ENCODE results near the gene JUN. TPM values are rescaled to one million over a fixed set of nuclear protein-coding genes. Genes with fewer than 3 reads are reported as not detected.

Gene JUN
- polyA plus RNA-seq, 1 experiment: 23.4 TPM

DNA sequence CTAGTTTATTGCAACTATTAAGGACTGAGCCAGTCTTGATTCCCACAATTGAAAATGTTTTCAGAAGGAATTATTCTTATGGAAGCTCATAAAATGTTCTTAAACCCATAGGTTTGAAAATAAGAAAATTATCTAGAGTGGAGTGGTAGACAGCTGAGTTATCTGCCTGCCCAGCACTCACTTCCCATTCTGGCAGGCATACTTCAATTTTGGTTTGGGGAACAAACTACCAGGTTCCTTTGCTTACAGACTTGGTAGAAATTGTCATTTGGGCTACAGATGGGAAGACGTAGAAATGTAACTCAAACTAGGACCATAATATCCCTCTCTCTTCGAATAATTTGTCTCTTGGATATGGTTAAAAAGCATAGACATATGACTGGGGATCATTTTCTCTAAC lies 18.4 kb downstream of the JUN start:
- ChIA-PET POLR2A (no interaction called here), CTCF (interaction anchor here (1.1 kb wide), 1 partner anchor 10 kb away, joined by 3 read pairs; no protein-coding TSS in a partner anchor)
- DNase-seq (ENCODE audit: low read depth): no peak
- H3K36me3 ChIP-seq (ENCODE audit: control insufficient read depth, insufficient read depth, low read length): no peaks in the 10 kb centered on the region
- H3K27me3 ChIP-seq (ENCODE audit: control insufficient read depth, insufficient read depth, low read length): no peaks in the 10 kb centered on the region
- TF ChIP-seq CTCF (IDR thresholded peaks at IDR 0.05; ENCODE audit: insufficient read depth, low read depth, low read length): no peak
- no peak overlapping the region for H3K4me3 ChIP-seq (ENCODE audit: low read depth, low read length)

DNA sequence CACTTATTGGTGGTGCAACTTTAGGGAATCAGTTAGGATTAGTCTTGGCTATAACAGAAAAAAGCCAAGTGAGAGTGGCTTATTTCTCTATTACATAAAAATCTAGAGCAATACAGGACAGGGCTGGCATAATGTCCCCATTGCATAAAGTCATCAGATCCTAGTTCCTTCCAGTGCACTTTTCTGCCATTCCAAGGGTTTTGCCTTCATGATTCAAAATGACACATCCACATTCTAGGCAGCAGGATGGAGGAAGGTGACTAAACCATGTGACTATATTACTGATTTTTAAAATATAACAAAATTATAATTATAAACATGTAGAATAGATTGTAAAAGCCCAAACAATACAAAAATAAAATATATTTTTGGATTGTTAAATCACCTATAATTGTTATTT lies 18.8 kb downstream of the JUN start:
- Histone ChIP-seq H3K36me3 (ENCODE audit: control insufficient read depth, insufficient read depth, low read length) (no peaks in the 10 kb centered on the region), H3K4me3 (ENCODE audit: low read depth, low read length) (no peak overlapping the region), H3K27me3 (ENCODE audit: control insufficient read depth, insufficient read depth, low read length) (no peaks in the 10 kb centered on the region)
- no peak for DNase-seq (ENCODE audit: low read depth)
- no peak for TF ChIP-seq CTCF (IDR thresholded peaks at IDR 0.05; ENCODE audit: insufficient read depth, low read depth, low read length)
- ChIA-PET POLR2A (interaction anchor here (0.9 kb wide), 1 partner anchor 19 kb away, joined by 3 read pairs; the partner anchor contains the start of gene JUN), CTCF (interaction anchor here (1.1 kb wide), 1 partner anchor 10 kb away, joined by 3 read pairs; no protein-coding TSS in a partner anchor)

GRCh38 chr1:58764294-58764978 lies 19.4 kb downstream of the JUN start:
- ChIA-PET POLR2A (interaction anchor here (0.5 to 0.9 kb wide), 4 partner anchors 9 to 37 kb away, joined by 3 to 8 read pairs (median 4); partner anchors contain the start of gene JUN), CTCF (interaction anchor here (0.6 kb wide), 1 partner anchor 934 kb away, joined by 3 read pairs; no protein-coding TSS in a partner anchor)
- TF ChIP-seq CTCF (IDR thresholded peaks at IDR 0.05; ENCODE audit: insufficient read depth, low read depth, low read length): no peak
- peak; percentile 86 for DNase-seq (ENCODE audit: low read depth)
- Histone ChIP-seq H3K4me3 (ENCODE audit: low read depth, low read length) (no peak overlapping the region), H3K27me3 (ENCODE audit: control insufficient read depth, insufficient read depth, low read length) (no peaks in the 10 kb centered on the region), H3K36me3 (ENCODE audit: control insufficient read depth, insufficient read depth, low read length) (no peaks in the 10 kb centered on the region)

DNA sequence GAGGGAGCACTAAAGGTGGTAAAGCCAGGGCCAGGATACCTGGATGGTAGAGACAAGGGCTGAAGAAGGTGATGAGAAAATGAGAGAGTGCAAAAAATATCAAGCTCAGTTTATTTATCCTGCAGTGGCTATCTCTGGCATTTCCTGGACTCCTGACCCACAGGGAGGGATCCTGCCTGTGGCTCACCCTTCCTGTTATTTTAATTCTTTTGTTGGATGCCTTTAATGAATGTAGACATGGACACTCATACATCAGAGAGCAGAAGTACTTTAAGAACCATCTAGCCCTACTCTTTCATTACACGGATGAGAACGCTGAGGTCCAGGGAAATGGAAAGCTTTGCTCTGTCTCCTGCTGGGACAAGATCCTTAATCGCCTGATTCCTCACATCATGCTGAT lies 20.6 kb downstream of the JUN start:
- ChIA-PET POLR2A (no interaction called here), CTCF (interaction anchor here (0.6 to 1.4 kb wide), 6 partner anchors 9 to 1177 kb away, joined by 3 to 6 read pairs (median 3); no protein-coding TSS in a partner anchor)
- no peaks in the 10 kb centered on the region for H3K27me3 ChIP-seq (ENCODE audit: control insufficient read depth, insufficient read depth, low read length)
- no peaks in the 10 kb centered on the region for H3K36me3 ChIP-seq (ENCODE audit: control insufficient read depth, insufficient read depth, low read length)
- DNase-seq (ENCODE audit: low read depth): peak; percentile 68
- TF ChIP-seq CTCF (IDR thresholded peaks at IDR 0.05; ENCODE audit: insufficient read depth, low read depth, low read length): no peak
- no peak overlapping the region for H3K4me3 ChIP-seq (ENCODE audit: low read depth, low read length)

DNA sequence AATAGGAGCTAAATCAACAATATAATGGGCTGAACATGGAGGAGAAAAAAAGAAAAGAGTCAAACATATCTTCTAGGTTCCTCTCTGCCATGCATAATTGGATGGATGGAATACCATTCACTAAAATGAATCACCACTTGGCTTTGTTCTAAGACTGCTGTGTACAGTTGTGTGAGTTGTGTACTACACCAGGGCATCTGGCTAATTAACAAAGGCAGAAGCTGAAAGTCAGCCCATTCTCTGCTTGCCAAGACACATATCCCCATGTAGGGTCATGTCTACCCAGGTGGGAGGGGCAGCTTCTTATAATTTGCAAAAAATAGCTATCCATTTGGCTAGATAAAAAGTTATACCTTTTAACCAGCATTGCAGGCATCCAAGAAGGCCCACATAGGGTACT lies 21.0 kb downstream of the JUN start:
- TF ChIP-seq CTCF (IDR thresholded peaks at IDR 0.05; ENCODE audit: insufficient read depth, low read depth, low read length): no peak
- no peaks in the 10 kb centered on the region for H3K27me3 ChIP-seq (ENCODE audit: control insufficient read depth, insufficient read depth, low read length)
- DNase-seq (ENCODE audit: low read depth): no peak
- CTCF ChIA-PET: interaction anchor here (0.6 to 1.4 kb wide), 6 partner anchors 9 to 1177 kb away, joined by 3 to 6 read pairs (median 3); no protein-coding TSS in a partner anchor
- H3K36me3 ChIP-seq (ENCODE audit: control insufficient read depth, insufficient read depth, low read length): no peaks in the 10 kb centered on the region
- POLR2A ChIA-PET: no interaction called here
- H3K4me3 ChIP-seq (ENCODE audit: low read depth, low read length): no peak overlapping the region
